HepG2 (cell line): Measurements from ENCODE around the gene PTPRF. TPM values are rescaled to one million over a fixed set of nuclear protein-coding genes. Genes with fewer than 3 reads are reported as not detected.

ENCODE experiments used
- ATAD3A ChIP-seq: sonication (generic); formaldehyde crosslinking; IDR thresholded peaks from 2 replicates; pipeline ENCODE4 v1.4.0; 2020; ENCODE audit warnings: missing genetic modification reagents
- BHLHE40 ChIP-seq: IDR thresholded peaks from 2 replicates; pipeline ENCODE4 v1.6.1; 2011; ENCODE audit warnings: low read length, improper control_type of control experiment
- HNRNPK ChIP-seq: fragments of 200-400 bp; formaldehyde crosslinking; IDR thresholded peaks from 2 replicates; pipeline ENCODE4 v1.6.1; 2018; ENCODE audit warnings: low read length, low read depth, moderate library complexity, mild to moderate bottlenecking; ENCODE audit not compliant: poor library complexity, severe bottlenecking
- MED1 ChIP-seq: sonication (generic); formaldehyde crosslinking; IDR thresholded peaks from 2 replicates; pipeline ENCODE4 v1.4.0; 2020; ENCODE audit warnings: missing genetic modification reagents
- MXD3 ChIP-seq: IDR thresholded peaks from 2 replicates; pipeline ENCODE4 v1.6.1; 2016; ENCODE audit warnings: mild to moderate bottlenecking, missing biosample characterization, missing genetic modification reagents
- MXD4 ChIP-seq: IDR thresholded peaks from 2 replicates; pipeline ENCODE4 v1.6.1; 2016; ENCODE audit warnings: mild to moderate bottlenecking, missing biosample characterization, missing genetic modification reagents
- MYC ChIP-seq: sonication (generic); formaldehyde crosslinking; IDR thresholded peaks from 2 replicates; pipeline ENCODE4 v1.9.0; 2021; ENCODE audit warnings: missing genetic modification reagents, borderline replicate concordance
- NBN ChIP-seq: fragments of 450-650 bp; conservative IDR thresholded peaks from 2 replicates; pipeline ENCODE4 v1.6.1; 2017
- POLR2A ChIP-seq, 2 experiments: IDR thresholded peaks; 2 replicates each; pipeline ENCODE4 v1.6.1; 2011; ENCODE audit warnings: low read depth in 2 of 2, low read length in 2 of 2, mild to moderate bottlenecking in 1 of 2, moderate library complexity in 1 of 2; ENCODE audit not compliant: insufficient read depth in 1 of 2
- RAD21 ChIP-seq: fragments of 450-650 bp; formaldehyde crosslinking; IDR thresholded peaks from 2 replicates; pipeline ENCODE4 v1.5.0; 2020; ENCODE audit warnings: mild to moderate bottlenecking
- RNF2 ChIP-seq: fragments of 450-650 bp; conservative IDR thresholded peaks from 2 replicates; pipeline ENCODE4 v1.6.1; 2016; ENCODE audit warnings: low read depth
- SPEN ChIP-seq: sonication (generic); formaldehyde crosslinking; IDR thresholded peaks from 2 replicates; pipeline ENCODE4 v1.5.1; 2020; ENCODE audit warnings: low read depth, mild to moderate bottlenecking, missing genetic modification reagents
- YEATS2 ChIP-seq: sonication (generic); formaldehyde crosslinking; IDR thresholded peaks from 2 replicates; pipeline ENCODE4 v1.4.0; 2020; ENCODE audit warnings: missing genetic modification reagents, borderline replicate concordance
- ZBTB7B ChIP-seq: sonication (generic); formaldehyde crosslinking; IDR thresholded peaks from 2 replicates; pipeline ENCODE4 v1.4.0; 2020; ENCODE audit warnings: missing genetic modification reagents
- ZNF101 ChIP-seq: sonication (generic); formaldehyde crosslinking; IDR thresholded peaks from 2 replicates; pipeline ENCODE4 v1.4.0; 2020; ENCODE audit warnings: mild to moderate bottlenecking, low read depth, missing genetic modification reagents, borderline replicate concordance
- ZNF260 ChIP-seq: sonication (generic); formaldehyde crosslinking; IDR thresholded peaks from 2 replicates; pipeline ENCODE4 v1.4.0; 2020; ENCODE audit warnings: missing genetic modification reagents, low read depth, mild to moderate bottlenecking, borderline replicate concordance
- ZNF331 ChIP-seq: sonication (generic); formaldehyde crosslinking; IDR thresholded peaks from 2 replicates; pipeline ENCODE4 v1.4.0; 2020; ENCODE audit warnings: missing genetic modification reagents
- ZNF451 ChIP-seq: sonication (generic); formaldehyde crosslinking; IDR thresholded peaks from 2 replicates; pipeline ENCODE4 v1.5.0; 2020; ENCODE audit warnings: mild to moderate bottlenecking, missing genetic modification reagents
- ZNF574 ChIP-seq: sonication (generic); formaldehyde crosslinking; IDR thresholded peaks from 2 replicates; pipeline ENCODE4 v1.4.0; 2020; ENCODE audit warnings: missing genetic modification reagents
- ZNF788 ChIP-seq: sonication (generic); formaldehyde crosslinking; IDR thresholded peaks from 2 replicates; pipeline ENCODE4 v1.5.0; 2020; ENCODE audit warnings: mild to moderate bottlenecking, missing genetic modification reagents, borderline replicate concordance
- ZNF883 ChIP-seq: sonication (generic); formaldehyde crosslinking; IDR thresholded peaks from 2 replicates; pipeline ENCODE4 v1.5.1; 2020; ENCODE audit warnings: mild to moderate bottlenecking, missing genetic modification reagents; ENCODE audit errors: not compliant biosample characterization
- polyA plus RNA-seq, 8 experiments: library from polyadenylated mRNA; depleted of rRNA in 3 of 8; stranded (reverse) in 7 of 8; unstranded in 1 of 8; fragments of >200 nt; fragmentation: Illumina TruSeq in 4 of 8; extraction: Trizol in 4 of 8; gene quantifications; 2 replicates each; pipeline versions ENCODE4 v1.2.1 to v1.2.3, GENCODE V29; 2011 to 2016; ENCODE audit warnings: low read depth in 4 of 8, missing spikeins in 1 of 8, mixed read lengths in 1 of 8; ENCODE audit not compliant: insufficient read depth in 1 of 8
- total RNA-seq, 5 experiments: library from RNA; depleted of rRNA; stranded (reverse); fragments of >200 nt; fragmentation: Illumina TruSeq; extraction: Trizol; gene quantifications; 2 replicates each; pipeline ENCODE4 v1.2.3, GENCODE V29; 2016; ENCODE audit warnings: low read depth in 1 of 5
- TF ChIP-seq, protein P1 (sequence below): sonication (generic); formaldehyde crosslinking; IDR thresholded peaks from 2 replicates; pipeline ENCODE4 v1.4.0; 2020; ENCODE audit warnings: missing genetic modification reagents
- TF ChIP-seq, protein P2 (sequence below): sonication (generic); formaldehyde crosslinking; IDR thresholded peaks from 2 replicates; pipeline ENCODE4 v1.4.0; 2020; ENCODE audit warnings: mild to moderate bottlenecking, missing genetic modification reagents

PTPRF gene
- total and polyA plus RNA-seq, 2 of the 13 experiments (the other 11 are each of a cell fraction or from before 2014, with no cell fraction given) = 55.9 to 167 TPM

DNA sequence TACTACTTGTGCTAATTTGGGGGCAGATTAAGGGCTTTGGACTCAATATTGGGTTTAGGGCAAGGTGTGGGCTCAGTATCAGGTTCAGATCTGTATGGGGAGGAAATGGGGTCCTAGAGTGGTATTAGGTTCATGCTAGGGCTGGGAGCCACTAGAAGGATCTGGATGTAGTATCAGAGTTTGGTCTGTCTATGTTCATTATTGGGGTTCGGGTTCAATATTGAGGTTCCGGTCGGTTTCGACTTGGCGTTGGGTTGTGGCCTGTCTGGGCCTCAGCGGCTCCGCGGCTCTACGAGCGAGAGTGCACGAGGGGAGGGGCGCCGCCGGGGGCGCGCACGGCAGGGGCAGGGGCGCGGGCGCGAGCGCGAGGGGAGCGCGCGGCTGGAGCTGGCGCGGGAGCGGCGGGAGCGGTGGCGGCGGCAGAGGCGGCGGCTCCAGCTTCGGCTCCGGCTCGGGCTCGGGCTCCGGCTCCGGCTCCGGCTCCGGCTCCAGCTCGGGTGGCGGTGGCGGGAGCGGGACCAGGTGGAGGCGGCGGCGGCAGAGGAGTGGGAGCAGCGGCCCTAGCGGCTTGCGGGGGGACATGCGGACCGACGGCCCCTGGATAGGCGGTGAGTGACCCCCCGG lies at the start of gene PTPRF (continued):
- TF ChIP-seq ATAD3A (CRISPR knock-in tag) (no peak), ZNF788 (CRISPR knock-in tag) (no peak), RNF2 (no peak), YEATS2 (CRISPR knock-in tag) (no peak; the same call in 1 of the 2 replicates), ZNF331 (CRISPR knock-in tag) (no peak), ZNF883 (CRISPR knock-in tag) (no peak), ZNF574 (CRISPR knock-in tag) (peak; percentile 49; the same call in 1 of the 2 replicates), MED1 (CRISPR knock-in tag) (peak; percentile 32; the same call in 1 of the 2 replicates), POLR2A (IDR thresholded peaks at IDR 0.05; ENCODE audit: insufficient read depth in 1 of 2, low read depth in 2 of 2, low read length in 2 of 2) (peak in 1 of 2 experiments; percentile 57; a peak in 2 of 4 replicates), HNRNPK (peak; percentile 61), MXD4 (CRISPR knock-in tag) (peak; percentile 53; the same call in 1 of the 2 replicates), MXD3 (CRISPR knock-in tag) (no peak), NBN (no peak), MYC (CRISPR knock-in tag) (peak; percentile 30; the same call in 1 of the 2 replicates), BHLHE40 (no peak), RAD21 (CRISPR knock-in tag) (peak; percentile 61; the same call in 1 of the 2 replicates), ZNF101 (CRISPR knock-in tag) (no peak), ZNF260 (CRISPR knock-in tag) (no peak), ZBTB7B (CRISPR knock-in tag) (no peak), ZNF451 (CRISPR knock-in tag) (no peak), SPEN (CRISPR knock-in tag) (no peak)
- TF ChIP-seq, protein P1, sequence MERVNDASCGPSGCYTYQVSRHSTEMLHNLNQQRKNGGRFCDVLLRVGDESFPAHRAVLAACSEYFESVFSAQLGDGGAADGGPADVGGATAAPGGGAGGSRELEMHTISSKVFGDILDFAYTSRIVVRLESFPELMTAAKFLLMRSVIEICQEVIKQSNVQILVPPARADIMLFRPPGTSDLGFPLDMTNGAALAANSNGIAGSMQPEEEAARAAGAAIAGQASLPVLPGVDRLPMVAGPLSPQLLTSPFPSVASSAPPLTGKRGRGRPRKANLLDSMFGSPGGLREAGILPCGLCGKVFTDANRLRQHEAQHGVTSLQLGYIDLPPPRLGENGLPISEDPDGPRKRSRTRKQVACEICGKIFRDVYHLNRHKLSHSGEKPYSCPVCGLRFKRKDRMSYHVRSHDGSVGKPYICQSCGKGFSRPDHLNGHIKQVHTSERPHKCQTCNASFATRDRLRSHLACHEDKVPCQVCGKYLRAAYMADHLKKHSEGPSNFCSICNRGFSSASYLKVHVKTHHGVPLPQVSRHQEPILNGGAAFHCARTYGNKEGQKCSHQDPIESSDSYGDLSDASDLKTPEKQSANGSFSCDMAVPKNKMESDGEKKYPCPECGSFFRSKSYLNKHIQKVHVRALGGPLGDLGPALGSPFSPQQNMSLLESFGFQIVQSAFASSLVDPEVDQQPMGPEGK = peak; percentile 70
- TF ChIP-seq, protein P2, sequence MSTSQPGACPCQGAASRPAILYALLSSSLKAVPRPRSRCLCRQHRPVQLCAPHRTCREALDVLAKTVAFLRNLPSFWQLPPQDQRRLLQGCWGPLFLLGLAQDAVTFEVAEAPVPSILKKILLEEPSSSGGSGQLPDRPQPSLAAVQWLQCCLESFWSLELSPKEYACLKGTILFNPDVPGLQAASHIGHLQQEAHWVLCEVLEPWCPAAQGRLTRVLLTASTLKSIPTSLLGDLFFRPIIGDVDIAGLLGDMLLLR (CRISPR knock-in tag) = no peak
